MM.1S (cell line): ENCODE measurements around the gene METAP1D.

ENCODE experiments used
- EZH2 ChIP-seq: fragments of 300-600 bp; sonication (generic); optimal IDR thresholded peaks from 2 replicates; pipeline ENCODE3; 2017; ENCODE audit warnings: low read depth, mild to moderate bottlenecking, antibody characterized with exemption, low read length, mixed read lengths
- EZH2phosphoT487 ChIP-seq: fragments of 300-600 bp; sonication (generic); IDR thresholded peaks from 2 replicates; pipeline ENCODE4 v1.6.1; 2018; ENCODE audit warnings: antibody characterized with exemption, low read length
- TF ChIP-seq, protein P1 (sequence below): fragments of 300-600 bp; sonication (generic); IDR thresholded peaks from 2 replicates; pipeline ENCODE4 v1.5.1; 2016; ENCODE audit warnings: antibody characterized with exemption, low read length, mixed read lengths

DNA sequence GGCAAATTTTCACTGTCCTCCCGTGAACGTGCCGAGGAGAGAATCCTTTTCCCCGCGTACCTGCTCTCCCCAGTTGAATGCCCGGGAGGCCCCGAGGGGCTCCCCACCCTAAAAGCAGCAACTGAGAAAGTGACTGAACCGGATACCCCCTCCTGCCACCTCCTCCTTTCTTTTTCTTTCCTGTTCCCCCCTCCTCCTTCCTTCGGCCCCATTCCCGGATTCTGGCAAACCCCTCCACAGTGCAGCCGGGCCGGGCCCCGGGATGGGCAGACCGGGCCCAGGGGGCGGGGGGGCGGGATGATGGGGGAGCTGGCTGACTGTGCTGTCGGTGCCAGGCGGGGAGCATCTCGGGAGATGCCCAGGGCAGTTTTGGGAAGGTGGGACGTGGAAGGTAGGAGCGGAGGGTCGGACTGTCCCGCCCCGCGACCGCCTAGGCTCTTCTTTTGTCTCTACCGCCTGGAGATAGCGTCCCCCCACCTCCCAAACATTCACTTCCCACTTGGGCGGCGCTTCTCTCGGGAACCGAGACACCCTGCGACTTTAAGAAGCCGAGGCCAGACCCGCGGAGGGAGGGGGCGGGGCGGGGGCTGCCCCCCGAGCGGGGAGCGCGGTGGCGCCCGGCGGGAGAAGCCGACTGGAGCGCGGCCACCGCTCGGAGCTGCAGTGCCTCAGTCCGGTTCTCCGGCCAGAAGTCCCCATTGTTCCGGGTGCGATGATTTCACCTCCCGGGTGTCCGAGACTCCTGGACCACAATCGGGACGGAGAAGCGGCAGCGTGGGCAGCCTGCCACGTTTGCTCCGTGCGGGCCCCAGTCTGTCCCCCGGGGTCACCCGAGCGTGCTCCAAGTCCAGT is 94.8 kb downstream of the METAP1D start:
- TF ChIP-seq, protein P1, sequence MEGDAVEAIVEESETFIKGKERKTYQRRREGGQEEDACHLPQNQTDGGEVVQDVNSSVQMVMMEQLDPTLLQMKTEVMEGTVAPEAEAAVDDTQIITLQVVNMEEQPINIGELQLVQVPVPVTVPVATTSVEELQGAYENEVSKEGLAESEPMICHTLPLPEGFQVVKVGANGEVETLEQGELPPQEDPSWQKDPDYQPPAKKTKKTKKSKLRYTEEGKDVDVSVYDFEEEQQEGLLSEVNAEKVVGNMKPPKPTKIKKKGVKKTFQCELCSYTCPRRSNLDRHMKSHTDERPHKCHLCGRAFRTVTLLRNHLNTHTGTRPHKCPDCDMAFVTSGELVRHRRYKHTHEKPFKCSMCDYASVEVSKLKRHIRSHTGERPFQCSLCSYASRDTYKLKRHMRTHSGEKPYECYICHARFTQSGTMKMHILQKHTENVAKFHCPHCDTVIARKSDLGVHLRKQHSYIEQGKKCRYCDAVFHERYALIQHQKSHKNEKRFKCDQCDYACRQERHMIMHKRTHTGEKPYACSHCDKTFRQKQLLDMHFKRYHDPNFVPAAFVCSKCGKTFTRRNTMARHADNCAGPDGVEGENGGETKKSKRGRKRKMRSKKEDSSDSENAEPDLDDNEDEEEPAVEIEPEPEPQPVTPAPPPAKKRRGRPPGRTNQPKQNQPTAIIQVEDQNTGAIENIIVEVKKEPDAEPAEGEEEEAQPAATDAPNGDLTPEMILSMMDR = no peak
- TF ChIP-seq EZH2phosphoT487 (no peak), EZH2 (no peak)
